PC-9 (cell line): ENCODE measurements around the gene NEK7. TPM values are rescaled to one million over a fixed set of nuclear protein-coding genes. Genes with fewer than 3 reads are reported as not detected.
A peak's percentile ranks its signal among the peaks of the same experiment; 100 is the strongest.
"Not testable (repeated sequence)": the region's sequence is repeated elsewhere in the genome, so short reads cannot be mapped to it uniquely, and the experiment has no call there.

Source experiments
- BruUV-seq: library from RNA; stranded (reverse); fragments of 400-500 nt; replicated peaks from 2 replicates; lab custom pipeline; 2021; lab: Mats Ljungman, UMichigan
- CTCF ChIA-PET: fragments of 300-600 bp; sonication (Branson Sonifier 250); formaldehyde crosslinking; loops from one replicate; lab custom pipeline; 2022; ENCODE audit warnings: antibody characterized with exemption; lab: Charles Lee
- POLR2A ChIA-PET: fragments of 300-600 bp; sonication (Branson Sonifier 250); formaldehyde crosslinking; loops from one replicate; lab custom pipeline; 2022; ENCODE audit warnings: antibody characterized with exemption; ENCODE audit not compliant: unreplicated experiment; lab: Charles Lee
- DNase-seq, 2 experiments: peaks; one replicate each; pipeline versions ENCODE4 v3.0.0 to v3.0.0-alpha.2; 2015 to 2022; ENCODE audit warnings: mixed read lengths in 1 of 2
- H2AFZ ChIP-seq: fragments of 200-600 bp; sonication (generic); 2 replicates; pipeline ENCODE4 v1.8.1; 2017; ENCODE audit warnings: antibody characterized with exemption
- H3F3A ChIP-seq: fragments of 200-600 bp; sonication (generic); 2 replicates; pipeline ENCODE4 v1.8.1; 2017; ENCODE audit warnings: antibody characterized with exemption, mild to moderate bottlenecking, low read depth; ENCODE audit not compliant: insufficient read depth
- H3K27ac ChIP-seq: fragments of 200-600 bp; sonication (generic); 2 replicates; pipeline ENCODE4 v1.6.1; 2016; ENCODE audit warnings: mixed run types
- H3K27me3 ChIP-seq: fragments of 200-600 bp; sonication (generic); 2 replicates; pipeline ENCODE4 v1.6.1; 2016; ENCODE audit warnings: low read depth, mixed run types; ENCODE audit not compliant: insufficient read depth
- H3K36me3 ChIP-seq: fragments of 200-600 bp; sonication (generic); 2 replicates; pipeline ENCODE4 v1.6.1; 2016; ENCODE audit warnings: low read depth, mixed run types
- H3K4me1 ChIP-seq: fragments of 200-600 bp; sonication (generic); replicated peaks from 2 replicates; pipeline ENCODE4 v1.6.1; 2016; ENCODE audit warnings: mixed run types; ENCODE audit not compliant: insufficient read depth
- H3K4me2 ChIP-seq: fragments of 200-600 bp; sonication (generic); 2 replicates; pipeline ENCODE4 v1.6.1; 2017; ENCODE audit warnings: mixed run types
- H3K4me3 ChIP-seq: fragments of 200-600 bp; sonication (generic); 2 replicates; pipeline ENCODE4 v1.6.1; 2016; ENCODE audit warnings: mixed run types
- H3K79me2 ChIP-seq: fragments of 200-600 bp; sonication (generic); 2 replicates; pipeline ENCODE4 v1.6.1; 2017; ENCODE audit warnings: low read depth, mixed run types
- H3K9me2 ChIP-seq: fragments of 200-600 bp; sonication (generic); 2 replicates; pipeline ENCODE4 v1.8.1; 2017; ENCODE audit warnings: mild to moderate bottlenecking; ENCODE audit not compliant: insufficient read depth
- H3K9me3 ChIP-seq: fragments of 200-600 bp; sonication (generic); 2 replicates; pipeline ENCODE4 v1.8.1; 2016; ENCODE audit warnings: low read depth; ENCODE audit not compliant: insufficient read depth
- H4K20me1 ChIP-seq: fragments of 200-600 bp; sonication (generic); 2 replicates; pipeline ENCODE4 v1.8.1; 2017; ENCODE audit not compliant: insufficient read depth
- CTCF ChIP-seq: fragments of 200-600 bp; sonication (generic); conservative IDR thresholded peaks from 2 replicates; pipeline ENCODE4 v1.6.1; 2017; ENCODE audit warnings: mixed run types, antibody characterized with exemption, mild to moderate bottlenecking, moderate library complexity
- EZH2 ChIP-seq: fragments of 200-600 bp; sonication (generic); IDR thresholded peaks from 2 replicates; pipeline ENCODE4 v1.8.0; 2017; ENCODE audit warnings: antibody characterized with exemption, low read depth
- intact Hi-C: fragments of 100-400 bp; cut with micrococcal nuclease; formaldehyde crosslinking; loops from one replicate; pipeline ENCODE4 v1.10.0; 2022; ENCODE audit not compliant: unreplicated experiment
- total RNA-seq: library from RNA; stranded (reverse); gene quantifications from 2 replicates; pipeline ENCODE4 v1.2.3, GENCODE V29; 2021

NEK7 gene
- total RNA-seq, 1 experiment from 2014 or later = 67.4 TPM

GRCh38 chr1:198212675-198213074 is 55.9 kb downstream of the NEK7 start:
- H3K36me3 ChIP-seq = no peaks in the 10 kb centered on the region
- no peaks in the 10 kb centered on the region for H4K20me1 ChIP-seq
- peaks cover 3% of the 10 kb centered on the region; the same call in 1 of the 2 replicates for H3K9me3 ChIP-seq
- no peak for DNase-seq
- no peaks in the 10 kb centered on the region for H3K4me1 ChIP-seq
- no peak overlapping the region for H3K4me2 ChIP-seq
- no peak overlapping the region for H3K4me3 ChIP-seq
- no peak for TF ChIP-seq EZH2
- no peak for TF ChIP-seq CTCF
- ChIA-PET CTCF (no interaction called here), POLR2A (no interaction called here)
- H3F3A ChIP-seq = no peaks in the 10 kb centered on the region
- H3K27me3 ChIP-seq = no peaks in the 10 kb centered on the region
- H3K27ac ChIP-seq = no peak overlapping the region
- intact Hi-C loops = no loop called here
- H2AFZ ChIP-seq = no peak overlapping the region
- no peaks in the 10 kb centered on the region for H3K9me2 ChIP-seq
- H3K79me2 ChIP-seq = 0 out of 2 replicates have a peak, but pooled peaks cover 8% of the 10 kb centered on the region
- no TSS peak for BruUV-seq

GRCh38 chr1:198214924-198215323 is 58.1 kb downstream of the NEK7 start:
- Histone ChIP-seq H3K27ac (no peak overlapping the region), H3K36me3 (no peaks in the 10 kb centered on the region), H3K4me3 (no peak overlapping the region), H2AFZ (no peak overlapping the region), H4K20me1 (no peaks in the 10 kb centered on the region), H3K9me2 (no peaks in the 10 kb centered on the region), H3K79me2 (no peaks in the 10 kb centered on the region), H3K27me3 (no peaks in the 10 kb centered on the region), H3K9me3 (peaks cover 3% of the 10 kb centered on the region; the same call in 1 of the 2 replicates), H3K4me2 (no peak overlapping the region), H3F3A (no peaks in the 10 kb centered on the region), H3K4me1 (no peaks in the 10 kb centered on the region)
- DNase-seq = no peak
- no TSS peak for BruUV-seq
- TF ChIP-seq CTCF (no peak), EZH2 (no peak)
- ChIA-PET CTCF (no interaction called here), POLR2A (no interaction called here)
- intact Hi-C loops = no loop called here

DNA sequence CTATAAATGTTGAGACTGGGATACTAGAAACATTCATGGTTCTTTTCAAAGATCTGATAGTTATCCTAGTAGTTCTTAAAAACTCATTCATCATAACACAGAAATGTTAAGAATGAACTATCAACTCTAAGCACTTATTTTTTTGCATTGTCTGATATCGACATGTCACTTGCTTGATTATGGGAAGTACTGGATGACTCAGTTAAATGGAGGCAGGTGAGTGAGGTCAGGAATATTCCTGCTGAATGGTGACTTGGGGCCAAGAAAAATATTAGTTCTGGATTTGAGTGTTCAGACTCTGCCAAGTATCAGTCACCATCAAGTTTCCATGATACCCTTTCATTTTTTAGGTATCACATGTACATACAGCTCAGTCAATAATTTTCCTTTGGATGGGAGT is 63.6 kb downstream of the NEK7 start:
- H3K4me1 ChIP-seq = no peaks in the 10 kb centered on the region
- peak; percentile 26 to 39 for DNase-seq
- no peak for TF ChIP-seq EZH2
- TF ChIP-seq CTCF = no peak
- no TSS peak for BruUV-seq
- peaks cover 6% of the 10 kb centered on the region; the same call in 1 of the 2 replicates for H3K79me2 ChIP-seq
- intact Hi-C loops = no loop called here
- POLR2A ChIA-PET = no interaction called here
- H3K27ac ChIP-seq = no peak overlapping the region
- H3F3A ChIP-seq = no peaks in the 10 kb centered on the region
- no peak overlapping the region for H3K4me2 ChIP-seq
- no peaks in the 10 kb centered on the region for H3K36me3 ChIP-seq
- H3K9me2 ChIP-seq = no peaks in the 10 kb centered on the region
- no peak overlapping the region for H3K4me3 ChIP-seq
- CTCF ChIA-PET = no interaction called here
- no peaks in the 10 kb centered on the region for H4K20me1 ChIP-seq
- no peaks in the 10 kb centered on the region for H3K27me3 ChIP-seq
- H3K9me3 ChIP-seq = no peaks in the 10 kb centered on the region; the same call in 1 of the 2 replicates
- no peak overlapping the region for H2AFZ ChIP-seq

- intact Hi-C loops, H3K4me1 ChIP-seq, DNase-seq, H3K9me2 ChIP-seq, H3K4me2 ChIP-seq, H3K9me3 ChIP-seq, H2AFZ ChIP-seq, H3F3A ChIP-seq, BruUV-seq, H3K36me3 ChIP-seq, H3K4me3 ChIP-seq, H3K27me3 ChIP-seq, H3K27ac ChIP-seq, CTCF ChIA-PET, POLR2A ChIA-PET, H4K20me1 ChIP-seq: not testable (repeated sequence)
- H3K79me2 ChIP-seq = peaks cover 27% of the 10 kb centered on the region
These were observed 70.2 kb downstream of the NEK7 start for GRCh38 chr1:198227010-198227409.

GRCh38 chr1:198227454-198227853 is 70.7 kb downstream of the NEK7 start:
- BruUV-seq, intact Hi-C loops, H4K20me1 ChIP-seq, H3K4me1 ChIP-seq, H3K4me2 ChIP-seq, H3K9me2 ChIP-seq, CTCF ChIA-PET, H2AFZ ChIP-seq, H3K9me3 ChIP-seq, H3K27me3 ChIP-seq, POLR2A ChIA-PET, H3K27ac ChIP-seq, H3F3A ChIP-seq, H3K36me3 ChIP-seq, H3K4me3 ChIP-seq, DNase-seq: not testable (repeated sequence)
- peaks cover 30% of the 10 kb centered on the region for H3K79me2 ChIP-seq
